NCI-H526 (cell line): Measurements from ENCODE around the gene RNPEPL1.

ENCODE experiments used
- DNase-seq, 2 experiments: peaks; one replicate each; lab custom pipeline; 2025; lab: John Stamatoyannopoulos, UW

RNPEPL1 gene

GRCh38 chr2:240624950-240625621, 56.8 kb downstream of the RNPEPL1 start, which contains the start of gene GPR35:
Gene GPR35, plus strand, starts transcription at chr2:240625480. Its CDS starts 4,473 bp downstream, at chr2:240629953.
- DNase-seq, result no peak

DNA sequence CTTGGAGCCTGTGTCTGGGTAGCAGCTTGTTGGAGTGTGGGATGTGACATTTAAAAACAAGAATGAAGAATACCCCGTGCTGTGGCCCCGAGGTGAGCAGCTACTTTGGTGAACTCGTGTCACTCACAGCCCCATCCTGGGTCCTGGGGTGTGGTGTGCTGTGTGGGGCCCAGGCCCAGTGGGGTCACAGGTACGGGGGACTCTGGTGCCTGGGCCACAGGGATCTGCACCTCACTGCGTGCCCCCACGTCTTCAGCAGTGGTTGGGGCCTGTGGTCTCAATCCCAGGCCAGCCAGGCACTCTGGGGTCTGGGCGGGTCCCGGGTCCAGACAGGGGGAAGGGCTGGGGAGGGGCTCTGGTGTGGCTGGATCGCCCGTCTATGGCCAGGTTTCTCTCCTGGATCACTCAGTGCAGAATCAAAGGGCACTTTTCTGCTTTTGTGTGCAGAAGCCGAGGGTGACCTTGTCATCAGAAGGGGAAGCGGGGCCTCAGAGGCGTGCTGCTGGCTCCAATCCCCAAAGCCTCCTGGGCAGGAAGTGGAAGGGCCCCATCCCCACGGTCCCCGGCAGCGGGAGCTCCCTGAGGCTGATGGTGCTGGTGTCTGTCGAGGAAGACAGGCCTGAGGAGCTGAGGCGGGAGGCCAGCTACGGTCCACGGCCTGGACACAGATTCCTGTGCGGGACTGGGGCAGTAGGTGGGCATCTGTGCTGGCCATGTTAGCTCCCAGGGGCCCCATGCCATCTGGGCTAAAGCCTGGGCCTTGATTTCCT, 58.4 kb downstream of the RNPEPL1 start:
- DNase-seq, result no peak

GRCh38 chr2:240627736-240628506, 59.6 kb downstream of the RNPEPL1 start:
- no peak for DNase-seq

GRCh38 chr2:240628507-240628807, 60.2 kb downstream of the RNPEPL1 start:
- DNase-seq, result no peak

- DNase-seq, result no peak
Observed at GRCh38 chr2:240628808-240629618, 60.7 kb downstream of the RNPEPL1 start.

- no peak for DNase-seq
Observed at GRCh38 chr2:240629619-240629967, 61.3 kb downstream of the RNPEPL1 start.

DNA sequence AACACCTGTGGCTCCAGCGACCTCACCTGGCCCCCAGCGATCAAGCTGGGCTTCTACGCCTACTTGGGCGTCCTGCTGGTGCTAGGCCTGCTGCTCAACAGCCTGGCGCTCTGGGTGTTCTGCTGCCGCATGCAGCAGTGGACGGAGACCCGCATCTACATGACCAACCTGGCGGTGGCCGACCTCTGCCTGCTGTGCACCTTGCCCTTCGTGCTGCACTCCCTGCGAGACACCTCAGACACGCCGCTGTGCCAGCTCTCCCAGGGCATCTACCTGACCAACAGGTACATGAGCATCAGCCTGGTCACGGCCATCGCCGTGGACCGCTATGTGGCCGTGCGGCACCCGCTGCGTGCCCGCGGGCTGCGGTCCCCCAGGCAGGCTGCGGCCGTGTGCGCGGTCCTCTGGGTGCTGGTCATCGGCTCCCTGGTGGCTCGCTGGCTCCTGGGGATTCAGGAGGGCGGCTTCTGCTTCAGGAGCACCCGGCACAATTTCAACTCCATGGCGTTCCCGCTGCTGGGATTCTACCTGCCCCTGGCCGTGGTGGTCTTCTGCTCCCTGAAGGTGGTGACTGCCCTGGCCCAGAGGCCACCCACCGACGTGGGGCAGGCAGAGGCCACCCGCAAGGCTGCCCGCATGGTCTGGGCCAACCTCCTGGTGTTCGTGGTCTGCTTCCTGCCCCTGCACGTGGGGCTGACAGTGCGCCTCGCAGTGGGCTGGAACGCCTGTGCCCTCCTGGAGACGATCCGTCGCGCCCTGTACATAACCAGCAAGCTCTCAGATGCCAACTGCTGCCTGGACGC, 61.9 kb downstream of the RNPEPL1 start:
- no peak for DNase-seq
